Mesothelial cell of epicardium (in vitro differentiated cells): Measurements from ENCODE around the gene ETNK2. TPM values are rescaled to one million over a fixed set of nuclear protein-coding genes. Genes with fewer than 3 reads are reported as not detected.

Experiments used
- DNase-seq, 2 experiments: peaks; one replicate each; pipeline ENCODE4 v3.0.0; 2021; ENCODE audit warnings: low spot score in 2 of 2; ENCODE audit not compliant: unreplicated experiment in 2 of 2
- H3K27ac Mint-ChIP-seq: 2 replicates; pipeline ENCODE4 v1.8.0; 2021; ENCODE audit warnings: mixed read lengths
- H3K27me3 Mint-ChIP-seq: 2 replicates; pipeline ENCODE4 v1.8.0; 2021; ENCODE audit warnings: low read depth, mixed read lengths
- H3K36me3 Mint-ChIP-seq: 2 replicates; pipeline ENCODE4 v1.8.0; 2021; ENCODE audit warnings: mixed read lengths
- H3K4me1 Mint-ChIP-seq: 2 replicates; pipeline ENCODE4 v1.8.0; 2021; ENCODE audit warnings: mixed read lengths
- H3K4me3 Mint-ChIP-seq: 2 replicates; pipeline ENCODE4 v1.8.0; 2021; ENCODE audit warnings: mild to moderate bottlenecking, moderate library complexity, mixed read lengths
- H3K9me3 Mint-ChIP-seq: 2 replicates; pipeline ENCODE4 v1.8.0; 2021; ENCODE audit warnings: mixed read lengths
- CTCF ChIP-seq: fragments of 200-600 bp; sonication (generic); IDR thresholded peaks from one replicate; pipeline ENCODE4 v1.5.0; 2021; ENCODE audit warnings: antibody characterized with exemption; ENCODE audit not compliant: unreplicated experiment
- total RNA-seq: library from RNA; stranded (reverse); gene quantifications from 3 replicates; pipeline ENCODE4 v1.2.1, GENCODE V29; 2021

The ETNK2 gene
- total RNA-seq, 1 donor from 2014 or later, result 19.2 TPM

GRCh38 chr1:204191456-204191855, 39.6 kb upstream of the ETNK2 start:
- H3K27me3 Mint-ChIP-seq, result peaks cover 48% of the 10 kb centered on the region
- H3K4me3 Mint-ChIP-seq, result no peak overlapping the region
- peaks cover 27% of the 10 kb centered on the region for H3K4me1 Mint-ChIP-seq
- no peaks in the 10 kb centered on the region for H3K9me3 Mint-ChIP-seq
- no peaks in the 10 kb centered on the region for H3K36me3 Mint-ChIP-seq
- no peak for TF ChIP-seq CTCF
- no peak overlapping the region for H3K27ac Mint-ChIP-seq
- no peak for DNase-seq

GRCh38 chr1:204190212-204191211, 38.7 kb upstream of the ETNK2 start:
- H3K36me3 Mint-ChIP-seq, result no peaks in the 10 kb centered on the region
- H3K9me3 Mint-ChIP-seq, result no peaks in the 10 kb centered on the region
- H3K27ac Mint-ChIP-seq, result peak overlapping the region; percentile 23
- H3K4me1 Mint-ChIP-seq, result peaks cover 27% of the 10 kb centered on the region
- DNase-seq, result no peak
- no peak for TF ChIP-seq CTCF
- peaks cover 48% of the 10 kb centered on the region for H3K27me3 Mint-ChIP-seq
- H3K4me3 Mint-ChIP-seq, result peak overlapping the region; percentile 40

- Mint-ChIP-seq H3K36me3 (no peaks in the 10 kb centered on the region), H3K4me3 (no peak overlapping the region), H3K9me3 (no peaks in the 10 kb centered on the region), H3K27me3 (peaks cover 50% of the 10 kb centered on the region), H3K27ac (no peak overlapping the region), H3K4me1 (peaks cover 20% of the 10 kb centered on the region)
- no peak for DNase-seq
- TF ChIP-seq CTCF, result no peak
Measured at GRCh38 chr1:204188959-204189639, 37.3 kb upstream of the ETNK2 start.

- H3K4me3 Mint-ChIP-seq, result no peak overlapping the region
- peaks cover 40% of the 10 kb centered on the region for H3K27me3 Mint-ChIP-seq
- no peaks in the 10 kb centered on the region for H3K9me3 Mint-ChIP-seq
- no peak overlapping the region for H3K27ac Mint-ChIP-seq
- H3K4me1 Mint-ChIP-seq, result peaks cover 19% of the 10 kb centered on the region
- H3K36me3 Mint-ChIP-seq, result no peaks in the 10 kb centered on the region
- no peak for DNase-seq
- no peak for TF ChIP-seq CTCF
Measured at GRCh38 chr1:204186597-204186996, 34.8 kb upstream of the ETNK2 start.

GRCh38 chr1:204181116-204181515, 29.3 kb upstream of the ETNK2 start:
- Mint-ChIP-seq H3K4me1 (no peaks in the 10 kb centered on the region), H3K27me3 (peaks cover 7% of the 10 kb centered on the region), H3K36me3 (no peaks in the 10 kb centered on the region), H3K27ac (no peak overlapping the region), H3K9me3 (no peaks in the 10 kb centered on the region), H3K4me3 (no peak overlapping the region)
- DNase-seq, result no peak
- no peak for TF ChIP-seq CTCF
